Vagina (tissue), 2 donors: ENCODE results near the gene SSX2IP. TPM values are rescaled to one million over a fixed set of nuclear protein-coding genes. Genes with fewer than 3 reads are reported as not detected.

Experiments
- DNase-seq, 2 donors: peaks; one replicate each; pipeline ENCODE4 v3.0.0-alpha.2; 2017; ENCODE audit errors: extremely low spot score in 2 of 2
- H3K27ac ChIP-seq: fragments of 200-600 bp; sonication (generic); one replicate; pipeline ENCODE4 v1.5.1; 2019
- H3K27me3 ChIP-seq: fragments of 200-600 bp; sonication (generic); one replicate; pipeline ENCODE4 v1.5.1; 2019
- H3K36me3 ChIP-seq, 2 donors: fragments of 200-600 bp; sonication (generic); one replicate each; pipeline ENCODE4 v1.5.1; 2017 to 2019
- H3K4me1 ChIP-seq: fragments of 200-600 bp; sonication (generic); one replicate; pipeline ENCODE4 v1.5.1; 2019
- H3K4me3 ChIP-seq, 2 donors: fragments of 200-600 bp; sonication (generic); 1 replicate in 1 of 2; 2 replicates in 1 of 2; pipeline ENCODE4 v1.5.1; 2016 to 2019
- H3K9me3 ChIP-seq: fragments of 200-600 bp; sonication (generic); one replicate; pipeline ENCODE4 v1.5.1; 2019
- CTCF ChIP-seq, 3 experiments: fragments of 450-650 bp in 2 of 3; fragments of 200-600 bp in 1 of 3; sonication (generic) in 1 of 3; IDR thresholded peaks; one replicate each; pipeline ENCODE4 v1.5.1; 2017 to 2019; ENCODE audit warnings: antibody characterized with exemption in 3 of 3, mild to moderate bottlenecking in 2 of 3, moderate library complexity in 2 of 3
- POLR2A ChIP-seq, 2 donors: fragments of 450-650 bp; IDR thresholded peaks; one replicate each; pipeline ENCODE4 v1.6.1; 2017; ENCODE audit warnings: antibody characterized with exemption in 2 of 2, mild to moderate bottlenecking in 2 of 2, moderate library complexity in 2 of 2
- POLR2AphosphoS5 ChIP-seq, 2 donors: sonication (generic); formaldehyde crosslinking; IDR thresholded peaks; one replicate each; pipeline ENCODE4 v1.9.0; 2017; ENCODE audit warnings: antibody characterized with exemption in 2 of 2, mild to moderate bottlenecking in 2 of 2, low read depth in 1 of 2; ENCODE audit not compliant: insufficient read depth in 1 of 2
- intact Hi-C: fragments of 100-400 bp; cut with DNase I; formaldehyde crosslinking; loops from one replicate; pipeline ENCODE4 v1.15.1; 2023
- total RNA-seq: library from RNA; depleted of rRNA; stranded (reverse); fragments of >200 nt; gene quantifications from one replicate; pipeline ENCODE4 v1.2.3, GENCODE V29; 2016

SSX2IP gene
- total RNA-seq, 1 donor from 2014 or later, result 8.3 TPM

DNA sequence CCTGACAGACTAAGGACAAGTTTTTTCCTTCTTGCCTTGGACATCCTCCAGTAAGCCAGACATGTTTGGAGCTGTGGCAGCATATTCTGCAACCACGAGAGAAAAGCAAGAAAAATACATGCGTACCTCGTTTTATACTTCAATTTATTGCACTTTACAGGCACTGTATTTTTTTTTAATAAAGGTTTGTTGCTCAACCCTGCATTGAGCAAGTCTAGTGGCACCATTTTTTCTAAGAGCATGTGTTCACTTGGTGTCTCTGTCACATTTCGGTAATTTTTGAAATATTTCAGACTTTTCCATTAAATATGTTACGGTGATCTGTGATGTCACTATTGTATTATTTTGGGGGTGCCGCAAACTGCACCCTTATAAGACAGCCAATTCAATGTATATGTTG lies 2.1 kb upstream of the SSX2IP start:
- Histone ChIP-seq H3K9me3 (no peaks in the 10 kb centered on the region), H3K27ac (no peak overlapping the region), H3K4me3 (no peak overlapping the region), H3K36me3 (no peaks in the 10 kb centered on the region), H3K27me3 (no peaks in the 10 kb centered on the region), H3K4me1 (peaks cover 22% of the 10 kb centered on the region)
- DNase-seq, result no peak
- TF ChIP-seq POLR2AphosphoS5 (IDR thresholded peaks at IDR 0.05; ENCODE audit: insufficient read depth in 1 of 2, low read depth in 1 of 2), result no peak
- no peak for TF ChIP-seq POLR2A (IDR thresholded peaks at IDR 0.05)
- TF ChIP-seq CTCF (IDR thresholded peaks at IDR 0.05), result no peak
- intact Hi-C loops, result no loop called here

GRCh38 chr1:84691122-84691783 lies 992 bp upstream of the SSX2IP start:
- TF ChIP-seq CTCF (IDR thresholded peaks at IDR 0.05) (no peak), POLR2A (IDR thresholded peaks at IDR 0.05) (no peak), POLR2AphosphoS5 (IDR thresholded peaks at IDR 0.05; ENCODE audit: insufficient read depth in 1 of 2, low read depth in 1 of 2) (no peak)
- no peaks in the 10 kb centered on the region for H3K9me3 ChIP-seq
- intact Hi-C loops, result no loop called here

DNA sequence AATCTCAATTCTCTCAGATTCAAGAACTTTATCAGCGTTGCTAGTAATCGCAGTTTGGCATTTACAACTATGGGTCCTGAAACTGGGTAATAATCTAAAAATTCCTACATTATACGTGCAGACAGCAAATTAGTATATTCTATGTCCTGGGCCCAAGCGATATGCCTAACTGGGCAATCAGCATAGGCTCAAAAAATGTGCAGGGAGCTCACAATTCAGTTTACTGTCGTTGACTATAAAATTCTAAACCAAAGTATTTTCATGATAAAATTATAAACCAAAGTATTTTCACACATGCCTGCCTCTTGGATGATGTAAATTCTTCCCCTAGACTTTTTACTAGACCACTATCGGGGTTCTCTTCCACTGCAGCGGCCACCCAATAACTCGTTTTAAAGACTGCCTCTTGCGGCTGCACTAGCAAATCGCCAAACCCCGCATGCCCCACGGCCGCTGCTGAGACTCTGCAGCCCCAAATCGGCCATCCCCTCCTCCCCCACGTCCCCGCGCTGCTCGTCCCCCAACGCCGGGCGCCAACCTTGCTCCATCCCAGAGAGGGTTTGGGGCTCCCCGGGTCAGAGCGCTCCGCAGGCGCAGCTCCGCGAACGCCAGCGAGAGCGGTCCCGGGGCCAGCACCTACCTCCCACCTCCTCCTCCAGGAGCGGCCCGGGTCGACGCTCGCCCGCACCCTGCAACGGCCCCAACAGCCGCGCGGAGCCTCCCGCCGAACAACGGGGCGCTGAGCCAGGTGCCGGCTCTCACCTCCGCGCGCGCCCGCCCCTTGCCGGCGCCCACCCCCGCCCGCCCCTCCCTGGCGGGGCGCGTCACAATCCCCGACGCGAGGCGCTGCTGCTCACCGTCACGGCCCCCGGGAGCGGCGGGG lies 506 bp downstream of the SSX2IP start:
- H3K36me3 ChIP-seq, result no peaks in the 10 kb centered on the region
- intact Hi-C loops, result no loop called here
- peak overlapping the region; percentile 86 for H3K27ac ChIP-seq
- DNase-seq, result no peak
- no peak for TF ChIP-seq CTCF (IDR thresholded peaks at IDR 0.05)
- TF ChIP-seq POLR2A (IDR thresholded peaks at IDR 0.05), result no peak
- no peak for TF ChIP-seq POLR2AphosphoS5 (IDR thresholded peaks at IDR 0.05; ENCODE audit: insufficient read depth in 1 of 2, low read depth in 1 of 2)
- no peaks in the 10 kb centered on the region for H3K9me3 ChIP-seq
- H3K4me3 ChIP-seq, result peak overlapping the region; percentile 82 to 87
- H3K27me3 ChIP-seq, result no peaks in the 10 kb centered on the region
- H3K4me1 ChIP-seq, result peaks cover 14% of the 10 kb centered on the region

More at GRCh38 chr1:84691122-84691783, 992 bp upstream of the SSX2IP start:
- H3K4me1 ChIP-seq, result peaks cover 14% of the 10 kb centered on the region
- DNase-seq, result no peak
- no peaks in the 10 kb centered on the region for H3K36me3 ChIP-seq
- H3K4me3 ChIP-seq, result peak overlapping the region; percentile 82 to 87
- peak overlapping the region; percentile 86 for H3K27ac ChIP-seq
- H3K27me3 ChIP-seq, result no peaks in the 10 kb centered on the region

GRCh38 chr1:84688463-84689061 lies 1.7 kb downstream of the SSX2IP start:
- no peak overlapping the region for H3K27ac ChIP-seq
- intact Hi-C loops, result no loop called here

More at GRCh38 chr1:84688463-84689061, 1.7 kb downstream of the SSX2IP start:
- H3K9me3 ChIP-seq, result no peaks in the 10 kb centered on the region
- H3K4me3 ChIP-seq, result no peak overlapping the region
- DNase-seq, result no peak
- H3K36me3 ChIP-seq, result no peaks in the 10 kb centered on the region
- H3K4me1 ChIP-seq, result peaks cover 14% of the 10 kb centered on the region
- H3K27me3 ChIP-seq, result no peaks in the 10 kb centered on the region
- TF ChIP-seq CTCF (IDR thresholded peaks at IDR 0.05), result no peak
